GM19043 (cell line): Measurements from ENCODE around the gene RFC5.
A peak's percentile ranks its signal among the peaks of the same experiment; 100 is the strongest.
"Not testable (repeated sequence)": the region's sequence is repeated elsewhere in the genome, so short reads cannot be mapped to it uniquely, and the experiment has no call there.

Experiments used
- ATAC-seq: cut with Tn5 transposase; IDR thresholded peaks from one replicate; pipeline ENCODE4 v1.9.1; 2021; ENCODE audit warnings: low read depth; ENCODE audit not compliant: unreplicated experiment

The RFC5 gene, protein sequence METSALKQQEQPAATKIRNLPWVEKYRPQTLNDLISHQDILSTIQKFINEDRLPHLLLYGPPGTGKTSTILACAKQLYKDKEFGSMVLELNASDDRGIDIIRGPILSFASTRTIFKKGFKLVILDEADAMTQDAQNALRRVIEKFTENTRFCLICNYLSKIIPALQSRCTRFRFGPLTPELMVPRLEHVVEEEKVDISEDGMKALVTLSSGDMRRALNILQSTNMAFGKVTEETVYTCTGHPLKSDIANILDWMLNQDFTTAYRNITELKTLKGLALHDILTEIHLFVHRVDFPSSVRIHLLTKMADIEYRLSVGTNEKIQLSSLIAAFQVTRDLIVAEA

DNA sequence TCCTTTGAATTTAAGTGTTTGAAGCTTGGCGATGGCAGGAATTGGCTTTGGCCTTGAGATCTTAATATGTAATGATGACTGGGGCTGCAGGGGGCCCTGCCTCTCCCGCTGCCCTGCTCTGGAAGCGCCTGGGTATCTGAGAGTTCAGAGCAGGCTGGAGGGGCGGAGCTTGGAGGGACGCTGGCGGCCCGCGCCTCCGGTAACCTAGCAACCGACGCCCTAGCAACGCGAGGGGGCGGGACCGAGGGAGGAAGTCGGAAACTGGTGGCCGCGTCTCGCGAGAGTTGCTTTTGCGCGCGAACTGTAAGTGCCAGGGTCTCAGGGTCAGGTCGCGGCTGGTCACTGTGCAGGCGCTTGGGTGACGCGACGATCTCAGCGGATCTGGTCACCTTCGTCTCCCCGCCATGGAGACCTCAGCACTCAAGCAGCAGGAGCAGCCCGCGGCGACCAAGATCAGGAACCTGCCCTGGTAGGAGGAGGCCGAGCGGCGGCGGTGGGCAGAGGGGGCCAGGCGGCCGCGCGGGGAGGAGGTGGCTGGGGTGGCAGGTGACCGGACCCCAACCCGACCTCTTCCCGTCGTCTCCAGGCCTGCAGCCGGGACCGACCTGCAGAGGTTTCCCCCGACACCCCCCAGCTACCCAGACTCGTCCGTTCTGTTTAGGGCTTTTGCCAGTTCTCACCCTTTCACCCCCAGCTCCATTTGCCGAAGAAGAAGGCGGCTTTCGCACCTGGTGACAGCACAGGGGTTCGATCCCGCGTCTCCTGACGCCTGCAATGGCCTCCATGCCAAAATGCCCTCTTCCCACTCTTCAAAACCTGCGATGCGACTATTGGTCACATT lies at the start of gene RFC5:
Gene RFC5, plus strand, starts transcription at position 280 of the 841 bp plus-strand sequence. Its CDS starts 125 bp downstream, at position 405.
- peak; percentile 99 for ATAC-seq

DNA sequence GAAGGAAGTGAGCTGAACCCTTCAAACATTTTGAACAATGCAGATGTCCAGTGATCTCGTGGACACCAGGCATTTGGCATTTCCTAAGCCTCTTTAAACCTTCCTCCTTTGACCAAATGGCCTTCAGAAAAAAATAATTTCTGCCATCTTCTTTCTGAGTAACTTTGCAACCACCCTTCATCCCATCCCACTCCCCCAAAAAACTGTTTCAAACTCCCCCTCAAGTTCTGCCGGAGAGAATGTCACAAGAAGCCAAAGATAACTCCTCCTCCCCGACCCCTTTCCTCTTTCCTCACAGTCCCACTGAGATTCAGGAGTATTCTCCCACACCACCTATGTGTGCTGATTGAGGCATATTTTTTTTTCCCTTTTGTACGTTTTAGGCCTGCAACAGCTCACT lies 49.5 kb upstream of the RFC5 start:
- no peak for ATAC-seq

DNA sequence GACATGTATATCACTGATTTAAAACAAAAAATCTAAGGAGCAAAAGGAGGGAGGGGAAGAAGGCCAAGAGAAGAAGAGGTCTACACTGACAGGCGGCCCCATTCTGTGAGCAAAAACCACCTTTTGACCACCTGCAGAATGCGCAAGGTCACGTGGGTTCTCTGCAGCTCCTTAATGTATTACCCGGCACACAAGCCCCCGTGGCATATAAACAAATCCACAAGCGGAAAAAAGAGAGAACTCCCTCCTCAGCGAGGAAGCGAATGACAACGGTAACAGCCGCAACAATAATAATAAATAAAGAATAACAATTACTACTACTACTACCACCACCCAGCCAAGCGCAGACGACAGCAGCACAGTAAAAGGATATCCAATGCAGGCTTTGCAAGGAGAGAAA lies 49.0 kb upstream of the RFC5 start:
- ATAC-seq = no peak

DNA sequence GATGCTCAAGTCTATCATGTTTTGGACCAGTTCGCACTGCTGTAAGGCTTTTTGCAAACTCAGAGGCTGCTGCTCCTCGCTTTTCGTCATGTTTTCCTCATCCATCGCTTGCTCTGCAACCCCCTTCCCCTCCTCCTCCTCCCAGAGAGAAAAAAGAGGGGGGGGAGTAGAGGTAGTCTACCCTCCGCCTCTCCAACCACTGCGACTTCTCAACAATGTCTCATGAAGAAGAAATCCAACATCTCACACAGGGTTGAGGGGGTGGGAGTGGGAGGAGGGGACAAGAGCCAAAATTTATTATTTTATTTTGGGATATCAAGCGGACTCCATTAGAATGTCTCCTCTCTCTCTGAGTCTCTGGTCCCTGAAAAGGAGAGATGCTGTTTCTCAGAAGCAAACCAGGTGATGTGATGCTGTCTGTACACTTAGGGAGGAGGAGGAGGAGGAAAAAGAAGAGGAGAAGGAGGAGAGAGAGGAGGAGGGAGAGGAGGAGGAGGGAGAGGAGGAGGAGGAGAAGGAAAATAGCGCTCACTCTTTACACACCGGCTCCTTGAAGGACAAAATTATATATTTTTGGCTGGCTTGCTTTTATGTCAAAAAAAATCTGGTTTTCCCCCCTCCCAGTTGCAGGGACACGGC lies 48.2 kb upstream of the RFC5 start:
- no peak for ATAC-seq

DNA sequence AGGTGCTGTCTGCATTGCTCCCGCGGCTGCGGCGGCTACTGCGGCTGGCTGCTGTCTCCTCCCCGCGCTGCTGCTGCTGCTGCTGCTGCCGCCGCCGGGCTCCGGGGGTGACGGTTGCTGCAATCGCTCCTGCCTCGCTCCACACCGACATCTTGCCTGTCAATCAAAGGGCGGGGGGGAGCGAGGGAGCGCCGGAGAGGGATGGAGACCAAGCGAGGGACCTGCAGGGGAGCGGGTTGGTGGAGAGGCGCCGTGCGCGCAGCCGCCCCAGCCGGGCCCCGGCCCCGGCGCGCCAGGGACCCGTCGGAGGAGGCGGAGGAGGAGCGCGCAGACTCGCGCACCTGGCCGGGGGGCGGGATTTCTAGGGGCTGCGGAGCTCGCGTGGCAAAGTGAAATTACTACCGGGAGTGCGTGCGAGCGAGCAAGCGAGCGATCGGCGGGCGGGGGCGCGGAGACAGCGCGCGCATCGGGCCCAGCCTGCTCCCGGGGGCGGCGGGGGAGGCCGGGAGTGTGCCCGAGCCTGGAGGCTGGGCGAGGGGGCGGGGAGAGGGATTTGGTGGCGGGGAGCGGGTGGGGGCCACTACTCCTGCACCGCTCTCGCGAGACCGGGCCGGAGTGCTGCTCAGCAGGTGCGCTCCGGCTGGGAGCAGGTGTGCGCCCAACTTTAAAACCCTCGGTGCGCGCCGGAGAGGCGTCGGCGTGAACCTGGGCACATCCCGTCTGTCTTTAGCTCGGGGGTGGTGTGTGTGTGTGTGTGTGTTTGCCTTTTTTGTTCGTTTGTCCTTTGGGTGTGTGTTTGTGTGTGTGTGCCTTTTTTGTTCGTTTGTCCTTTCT lies 47.5 kb upstream of the RFC5 start, which contains the start of gene KSR2:
Gene KSR2, minus strand, starts transcription at position 165 of the 834 bp plus-strand sequence. CDS start 735 bp downstream, outside the sequence.
- ATAC-seq = peak; percentile 60

DNA sequence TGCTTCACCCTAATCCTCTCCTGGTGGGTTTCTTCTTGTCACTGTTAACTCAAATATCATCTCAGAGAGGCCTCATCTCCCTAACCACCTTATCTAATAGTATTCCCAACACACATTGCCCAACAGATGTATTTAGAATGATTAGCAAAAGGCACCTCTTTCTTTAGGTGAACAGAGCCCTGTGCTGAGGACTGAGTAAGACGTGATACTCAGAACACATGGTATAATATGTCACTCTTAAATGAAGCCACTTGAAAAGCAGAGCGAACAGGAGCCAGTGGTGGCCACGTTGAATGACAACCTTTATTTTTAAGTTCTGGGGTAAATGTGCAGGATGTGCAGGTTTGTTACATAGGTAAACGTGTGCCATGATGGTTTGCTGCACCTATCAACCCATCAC lies 46.2 kb upstream of the RFC5 start:
- no peak for ATAC-seq

DNA sequence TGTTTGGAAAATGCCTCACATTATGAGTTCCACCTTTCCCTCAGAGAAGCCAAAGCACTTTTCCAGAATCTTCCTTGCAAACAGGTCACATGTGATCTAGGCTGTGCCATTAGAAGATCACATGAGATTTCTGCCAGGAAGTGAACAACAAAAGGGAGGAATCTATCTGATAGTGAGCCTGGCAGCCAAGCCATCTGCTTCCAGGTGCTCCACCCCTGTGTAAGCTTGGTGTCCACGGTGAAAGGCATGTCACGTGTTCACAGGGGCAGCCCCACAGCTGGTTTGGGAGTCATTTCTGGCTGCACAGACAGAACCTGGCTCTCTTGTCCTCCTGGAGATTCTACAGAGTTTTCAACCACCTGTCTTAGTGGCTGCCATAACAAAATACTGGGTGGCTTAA lies 44.2 kb upstream of the RFC5 start:
- no peak for ATAC-seq

DNA sequence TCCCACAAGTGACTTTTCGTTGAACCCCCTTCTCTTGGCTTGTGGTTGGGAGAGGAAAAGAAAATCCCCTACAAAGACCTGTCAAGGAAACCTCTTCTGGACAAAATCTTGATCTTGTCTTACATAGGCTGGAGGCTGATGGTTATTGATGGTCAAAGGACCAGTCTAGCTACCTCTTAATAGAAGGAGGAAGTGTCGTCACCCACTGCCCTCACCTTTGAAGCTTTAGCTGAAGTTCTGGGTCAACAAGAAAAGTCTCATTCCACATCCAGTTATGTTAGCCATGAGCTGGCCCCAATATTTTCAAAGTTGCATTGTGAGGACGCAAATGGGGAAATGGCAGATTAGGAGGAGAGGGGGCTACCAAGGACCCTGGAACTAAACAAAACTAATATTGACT lies 41.5 kb upstream of the RFC5 start:
- ATAC-seq = no peak

DNA sequence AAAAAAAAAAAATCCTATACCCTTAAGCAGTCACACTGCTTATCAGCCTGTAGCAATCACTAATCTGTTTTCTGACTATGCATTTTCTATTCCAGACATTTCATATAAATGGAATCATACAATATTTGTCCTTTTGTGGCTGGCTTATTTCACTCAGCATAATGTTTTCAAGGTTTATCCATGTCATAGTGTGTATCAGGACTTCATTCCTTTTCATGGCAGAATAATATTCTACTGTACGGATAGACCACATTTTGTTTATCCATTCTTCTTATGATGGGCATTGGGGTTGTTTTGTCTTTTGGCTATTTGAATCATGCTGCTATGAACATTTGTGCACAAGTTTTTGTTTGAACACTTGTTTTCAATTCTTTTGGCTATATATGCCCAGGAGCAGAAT lies 39.1 kb upstream of the RFC5 start:
- no peak for ATAC-seq

DNA sequence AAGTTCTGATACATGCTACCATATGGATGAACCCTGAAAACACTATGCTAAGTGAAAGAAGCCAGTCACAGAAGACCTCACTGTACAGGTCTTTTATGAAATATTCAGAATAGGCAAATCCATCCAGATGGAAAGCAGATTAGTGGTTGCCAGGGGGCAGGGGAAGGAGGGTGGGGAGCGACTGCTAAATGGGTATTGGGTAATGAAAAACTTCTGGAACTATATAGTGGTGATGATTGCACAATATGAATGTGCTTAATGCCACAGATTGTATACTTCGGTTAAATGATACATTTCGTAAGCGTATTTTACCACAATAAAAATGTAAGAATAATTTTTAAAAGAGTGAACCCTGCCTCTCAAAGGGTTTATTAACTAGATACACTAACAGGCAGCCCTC lies 35.9 kb upstream of the RFC5 start:
- ATAC-seq = no peak

DNA sequence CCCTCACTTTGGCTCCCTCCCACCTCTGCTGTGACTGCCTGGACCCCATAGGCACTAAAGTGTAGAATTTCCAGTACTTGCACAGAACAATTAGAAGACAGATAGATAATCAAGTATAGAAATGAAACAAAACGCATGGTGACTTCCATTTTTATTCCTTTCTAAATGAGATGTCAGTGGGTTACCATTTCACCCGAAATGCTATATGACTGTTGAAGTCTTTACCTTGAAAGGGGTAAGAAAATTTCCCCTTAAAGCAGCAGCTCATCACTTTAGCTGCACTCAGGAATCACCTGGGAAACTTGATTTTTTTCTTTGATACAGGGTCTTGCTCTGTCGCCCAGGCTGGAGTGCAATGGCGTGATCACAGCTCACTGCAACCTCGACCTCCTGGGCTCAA lies 35.2 kb upstream of the RFC5 start:
- no peak for ATAC-seq

DNA sequence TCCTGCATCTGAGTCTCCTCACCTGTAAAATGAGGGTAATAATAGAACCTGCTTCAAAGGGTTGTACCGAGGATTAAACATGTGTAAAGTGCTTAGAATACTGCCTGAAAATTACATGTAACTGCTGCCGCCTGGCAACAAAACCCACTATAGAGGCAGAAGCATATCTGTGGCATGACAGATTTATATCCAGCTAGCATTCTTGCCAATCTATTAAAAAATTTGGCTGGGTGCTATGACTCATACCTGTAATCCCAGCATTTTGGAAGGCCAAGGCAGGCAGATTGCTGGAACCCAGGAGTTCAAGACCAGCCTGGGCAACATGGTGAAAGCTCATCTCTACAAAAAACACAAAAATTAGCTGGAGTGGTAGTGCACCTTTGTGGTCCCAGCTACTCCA lies 31.3 kb upstream of the RFC5 start:
- no peak for ATAC-seq

DNA sequence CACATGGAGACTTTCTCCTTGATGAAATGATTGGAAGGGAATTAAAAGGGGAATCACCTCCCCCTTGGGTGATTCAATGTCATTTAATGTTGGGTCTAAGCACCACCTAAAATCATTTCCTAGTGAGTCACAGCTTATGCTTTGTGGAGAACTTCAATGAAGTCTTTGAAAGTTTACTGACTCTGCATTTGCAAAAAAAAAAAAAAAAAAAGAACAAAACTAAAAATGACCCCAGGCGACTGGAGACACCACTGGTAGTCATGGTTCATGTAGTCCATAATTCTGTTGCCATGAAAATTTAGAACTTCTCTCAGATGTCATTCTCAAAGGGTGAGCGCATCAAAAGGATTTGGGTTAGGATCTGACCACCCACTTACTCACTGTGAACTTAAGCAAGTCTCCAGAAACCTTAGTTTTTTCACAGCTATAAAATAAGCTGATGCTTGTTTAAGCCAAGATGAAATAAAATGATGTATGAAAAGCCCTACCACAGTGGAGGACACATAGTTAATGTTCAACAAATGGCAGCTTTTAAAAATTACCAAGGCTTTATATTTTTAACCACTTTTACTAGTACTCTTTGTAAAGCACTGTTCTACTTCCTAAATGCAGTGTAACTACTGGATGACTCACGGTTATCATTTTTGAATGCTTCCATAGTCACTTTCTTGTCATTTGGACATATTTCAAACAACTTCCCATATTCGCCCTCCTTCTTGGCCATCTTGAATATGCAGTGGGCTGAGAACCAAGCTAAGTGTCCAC lies 29.6 kb upstream of the RFC5 start:
- no peak for ATAC-seq

DNA sequence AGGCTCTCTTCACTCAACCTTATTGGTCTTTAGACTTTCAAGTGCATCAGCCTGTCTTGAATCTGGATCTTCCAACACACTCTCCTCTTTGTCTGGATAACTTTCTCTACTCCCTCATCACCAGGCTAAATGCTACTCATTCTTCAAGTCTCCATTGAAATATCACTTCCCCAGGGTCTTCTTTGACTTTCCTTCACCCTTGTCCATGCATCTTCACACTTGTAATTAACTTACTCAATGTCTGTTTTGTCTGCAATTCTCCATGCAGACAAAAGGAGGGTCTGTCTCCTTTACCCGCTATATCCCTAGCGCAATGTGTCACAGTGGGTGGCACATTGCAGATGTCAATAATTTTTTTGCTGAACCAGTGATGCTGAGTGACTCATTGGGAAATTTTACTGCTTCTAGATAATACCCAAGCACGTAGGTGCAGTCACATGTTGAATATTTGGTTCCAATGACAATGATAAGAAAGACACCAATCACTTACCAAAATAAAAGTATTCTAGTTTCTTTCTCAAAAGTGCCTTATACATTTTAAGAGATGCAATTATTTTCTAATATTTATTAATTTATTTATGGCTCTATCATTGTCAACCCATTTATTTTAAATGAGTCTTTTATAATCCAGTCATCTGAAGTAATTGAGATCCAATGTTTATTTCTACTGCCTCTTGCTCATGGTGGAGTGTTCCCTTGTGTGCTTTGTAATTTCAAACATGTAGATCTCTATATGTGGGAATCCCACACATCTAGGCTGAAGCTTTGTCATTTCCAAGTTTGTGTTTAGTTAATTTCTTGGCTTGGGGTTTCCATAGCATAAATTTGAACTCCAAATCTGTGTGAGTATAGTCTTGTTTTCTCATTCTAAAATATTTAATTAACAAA lies 21.7 kb upstream of the RFC5 start:
- ATAC-seq = no peak

DNA sequence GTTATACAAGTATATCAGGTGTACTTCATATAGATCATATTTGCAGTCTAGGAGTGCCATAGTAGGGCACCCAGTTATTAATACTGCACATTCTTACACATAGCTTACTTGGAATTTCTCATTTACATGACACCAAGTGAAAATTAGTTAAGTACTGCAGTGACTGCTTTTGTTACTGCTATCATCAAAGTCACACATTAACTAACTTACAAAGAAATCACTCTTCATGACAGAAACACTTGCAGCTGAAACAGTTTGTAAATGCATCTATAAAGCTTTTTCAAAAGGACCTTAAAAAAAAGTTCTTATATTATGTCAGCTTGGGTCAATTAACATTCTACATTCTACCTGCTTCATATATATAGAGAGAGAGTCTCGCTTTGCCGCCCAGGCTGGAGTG lies 17.8 kb upstream of the RFC5 start:
- no peak for ATAC-seq

DNA sequence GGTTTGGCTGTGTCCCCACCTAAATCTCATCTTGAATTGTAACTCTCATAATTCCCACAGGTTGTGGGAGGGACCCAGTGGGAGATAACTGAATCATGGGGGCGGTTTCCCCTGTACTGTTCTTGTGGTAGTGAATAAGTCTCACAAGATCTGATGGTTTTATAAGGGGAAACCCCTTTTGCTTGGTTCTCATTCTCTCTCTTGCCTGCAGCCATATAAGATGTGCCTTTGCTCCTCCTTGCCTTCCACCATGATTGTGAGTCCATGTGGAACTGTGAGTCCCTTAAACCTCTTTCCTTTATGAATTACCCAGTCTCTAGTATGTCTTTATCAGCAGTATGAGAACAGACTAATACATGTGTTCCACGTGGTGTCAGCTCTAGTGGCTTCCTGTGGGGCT lies 16.7 kb upstream of the RFC5 start:
- ATAC-seq = not testable (repeated sequence)

DNA sequence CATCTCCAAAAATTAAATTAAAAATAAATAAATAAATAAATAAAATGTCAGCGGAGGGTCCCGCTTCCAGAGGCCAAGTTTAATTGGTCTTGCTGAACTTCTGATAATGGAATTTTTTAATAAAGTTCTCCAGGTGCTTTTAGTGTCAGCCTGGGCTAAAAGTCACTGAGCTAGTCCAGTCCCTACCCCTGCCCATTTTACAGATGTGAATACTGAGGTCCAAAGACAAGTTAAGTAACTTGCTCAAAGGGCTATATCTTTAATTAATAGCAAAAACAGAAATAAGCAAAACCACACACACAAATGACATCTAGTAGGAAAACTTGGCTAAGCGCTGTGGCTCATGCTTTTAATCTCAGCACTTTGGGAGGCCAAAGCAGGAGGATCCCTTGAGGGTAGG lies 5.6 kb upstream of the RFC5 start:
- ATAC-seq = no peak

DNA sequence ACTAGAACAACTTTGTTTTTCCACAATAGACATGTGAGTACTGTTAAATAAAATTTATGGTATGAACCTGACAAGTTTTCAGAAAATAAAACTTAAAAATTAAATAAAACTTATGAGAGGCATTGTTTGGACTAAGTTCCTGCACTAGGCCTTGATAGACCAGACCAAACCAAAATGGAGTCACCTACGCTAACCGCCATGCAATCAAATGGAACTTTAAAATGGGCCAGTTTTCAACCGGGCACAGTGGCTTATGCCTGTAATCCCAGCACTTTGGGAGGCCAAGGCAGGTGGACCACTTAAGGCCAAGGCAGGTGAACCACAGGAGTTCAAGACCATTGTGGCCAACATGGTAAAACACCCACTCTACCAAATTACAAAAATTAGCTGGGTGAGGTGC lies 5.1 kb upstream of the RFC5 start:
- ATAC-seq = no peak

DNA sequence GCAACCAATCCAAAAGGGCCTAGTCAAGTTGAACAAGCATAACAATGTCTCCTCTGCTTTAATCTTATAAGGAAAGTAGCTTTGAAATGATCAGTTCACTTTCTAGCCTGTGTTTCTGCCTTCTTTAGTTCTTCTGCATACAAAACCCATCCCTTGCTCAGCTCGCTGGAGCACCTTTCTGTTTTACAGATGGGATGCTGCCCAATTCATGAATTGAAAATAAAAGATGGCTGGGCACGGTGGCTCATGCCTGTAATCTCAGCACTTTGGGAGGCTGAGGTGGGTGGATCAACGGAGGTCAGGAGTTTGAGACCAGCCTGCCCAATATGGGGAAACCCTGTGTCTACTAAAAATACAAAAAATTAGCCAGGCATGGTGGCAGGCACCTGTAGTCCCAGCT lies 4.5 kb upstream of the RFC5 start:
- ATAC-seq = no peak
